AG04449 (cell line): Measurements from ENCODE around the gene SPRR5.

Experiments used
- CTCF ChIA-PET: fragments of 350-600 bp; formaldehyde crosslinking; extraction: SDS; loops from one replicate; lab custom pipeline; 2021; ENCODE audit warnings: antibody characterized with exemption; lab: Yijun Ruan, JAX
- POLR2A ChIA-PET: fragments of 400-600, 350-600 bp; formaldehyde crosslinking; extraction: SDS; loops from one replicate; lab custom pipeline; 2020; ENCODE audit warnings: antibody characterized with exemption, inconsistent platforms; lab: Yijun Ruan, JAX
- DNase-seq: peaks from one replicate; pipeline ENCODE4 v3.0.0-alpha.2; 2010; ENCODE audit warnings: low read depth, low spot score
- H3K4me3 ChIP-seq: 2 replicates; pipeline ENCODE4 v1.5.1; 2011; ENCODE audit warnings: low read depth, mild to moderate bottlenecking, control low read depth, low read length
- TF ChIP-seq, protein P1 (sequence below): IDR thresholded peaks from one replicate; pipeline ENCODE4 v1.5.1; 2011; ENCODE audit warnings: mild to moderate bottlenecking, moderate library complexity, low read length, control low read depth, inconsistent platforms; ENCODE audit not compliant: insufficient read depth; ENCODE audit errors: missing control alignments

SPRR5 gene

DNA sequence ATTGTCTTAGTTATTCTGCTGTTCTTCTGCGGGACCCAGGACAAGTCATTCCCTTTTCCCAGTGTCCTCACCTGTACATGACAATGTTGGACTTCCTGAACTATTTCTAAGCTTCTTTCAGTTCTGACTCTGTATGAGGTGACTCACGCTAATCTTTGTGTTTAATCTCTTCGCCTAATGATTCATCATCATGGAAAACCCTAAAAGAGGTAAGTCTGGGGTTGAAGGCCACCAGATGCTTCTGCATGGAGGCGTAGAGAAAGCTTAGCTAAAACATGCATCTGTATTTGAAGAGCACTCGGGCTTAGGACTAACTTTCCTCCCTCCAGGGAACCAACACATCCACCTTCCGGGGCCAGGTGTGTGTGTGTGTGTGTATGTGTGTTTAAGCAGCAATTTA, 7.4 kb downstream of the SPRR5 start:
- ChIA-PET CTCF (no interaction called here), POLR2A (no interaction called here)
- TF ChIP-seq, protein P1, sequence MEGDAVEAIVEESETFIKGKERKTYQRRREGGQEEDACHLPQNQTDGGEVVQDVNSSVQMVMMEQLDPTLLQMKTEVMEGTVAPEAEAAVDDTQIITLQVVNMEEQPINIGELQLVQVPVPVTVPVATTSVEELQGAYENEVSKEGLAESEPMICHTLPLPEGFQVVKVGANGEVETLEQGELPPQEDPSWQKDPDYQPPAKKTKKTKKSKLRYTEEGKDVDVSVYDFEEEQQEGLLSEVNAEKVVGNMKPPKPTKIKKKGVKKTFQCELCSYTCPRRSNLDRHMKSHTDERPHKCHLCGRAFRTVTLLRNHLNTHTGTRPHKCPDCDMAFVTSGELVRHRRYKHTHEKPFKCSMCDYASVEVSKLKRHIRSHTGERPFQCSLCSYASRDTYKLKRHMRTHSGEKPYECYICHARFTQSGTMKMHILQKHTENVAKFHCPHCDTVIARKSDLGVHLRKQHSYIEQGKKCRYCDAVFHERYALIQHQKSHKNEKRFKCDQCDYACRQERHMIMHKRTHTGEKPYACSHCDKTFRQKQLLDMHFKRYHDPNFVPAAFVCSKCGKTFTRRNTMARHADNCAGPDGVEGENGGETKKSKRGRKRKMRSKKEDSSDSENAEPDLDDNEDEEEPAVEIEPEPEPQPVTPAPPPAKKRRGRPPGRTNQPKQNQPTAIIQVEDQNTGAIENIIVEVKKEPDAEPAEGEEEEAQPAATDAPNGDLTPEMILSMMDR: no peak
- DNase-seq: no peak
- H3K4me3 ChIP-seq: no peak overlapping the region

DNA sequence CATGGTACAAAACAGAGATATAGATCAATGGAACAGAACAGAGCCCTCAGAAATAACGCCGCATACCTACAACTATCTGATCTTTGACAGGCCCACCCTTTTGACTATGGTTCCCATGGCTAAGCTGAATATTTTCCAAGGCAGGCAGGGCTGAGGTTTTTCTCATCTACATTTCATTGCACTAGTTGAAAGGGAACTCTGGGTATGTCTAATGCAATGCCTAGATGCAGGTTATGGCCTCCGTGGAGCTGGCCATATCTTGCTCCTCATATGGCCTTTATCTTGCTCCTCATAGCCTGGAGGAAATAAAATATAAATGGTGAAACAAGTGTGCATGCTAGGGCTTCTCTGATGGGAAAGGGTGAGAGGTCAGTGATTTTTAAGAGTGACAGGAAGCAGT, 10.6 kb downstream of the SPRR5 start:
- ChIA-PET POLR2A (no interaction called here), CTCF (no interaction called here)
- no peak for DNase-seq
- no peak overlapping the region for H3K4me3 ChIP-seq
- TF ChIP-seq, protein P1: no peak

DNA sequence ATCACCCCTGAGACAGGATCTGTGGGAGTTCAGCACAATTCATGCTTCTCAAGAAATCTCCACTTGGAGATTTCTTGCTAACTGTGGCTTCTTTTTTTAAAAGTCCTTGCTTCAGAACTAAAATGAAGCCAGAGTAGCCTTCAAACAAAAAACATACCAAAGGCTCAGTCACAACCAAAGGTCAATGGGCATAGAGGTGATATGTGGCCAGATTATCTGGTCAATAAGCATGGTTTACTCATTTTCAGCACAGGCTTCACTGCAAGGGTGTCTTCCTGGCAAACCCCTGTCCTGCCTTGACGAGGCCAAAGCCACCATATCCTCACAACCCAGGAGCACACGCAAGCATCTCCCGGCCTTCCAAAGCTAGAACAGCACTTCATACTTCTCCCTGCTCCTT, 12.3 kb downstream of the SPRR5 start:
- ChIA-PET CTCF (no interaction called here), POLR2A (no interaction called here)
- no peak for DNase-seq
- no peak overlapping the region for H3K4me3 ChIP-seq
- TF ChIP-seq, protein P1: no peak

DNA sequence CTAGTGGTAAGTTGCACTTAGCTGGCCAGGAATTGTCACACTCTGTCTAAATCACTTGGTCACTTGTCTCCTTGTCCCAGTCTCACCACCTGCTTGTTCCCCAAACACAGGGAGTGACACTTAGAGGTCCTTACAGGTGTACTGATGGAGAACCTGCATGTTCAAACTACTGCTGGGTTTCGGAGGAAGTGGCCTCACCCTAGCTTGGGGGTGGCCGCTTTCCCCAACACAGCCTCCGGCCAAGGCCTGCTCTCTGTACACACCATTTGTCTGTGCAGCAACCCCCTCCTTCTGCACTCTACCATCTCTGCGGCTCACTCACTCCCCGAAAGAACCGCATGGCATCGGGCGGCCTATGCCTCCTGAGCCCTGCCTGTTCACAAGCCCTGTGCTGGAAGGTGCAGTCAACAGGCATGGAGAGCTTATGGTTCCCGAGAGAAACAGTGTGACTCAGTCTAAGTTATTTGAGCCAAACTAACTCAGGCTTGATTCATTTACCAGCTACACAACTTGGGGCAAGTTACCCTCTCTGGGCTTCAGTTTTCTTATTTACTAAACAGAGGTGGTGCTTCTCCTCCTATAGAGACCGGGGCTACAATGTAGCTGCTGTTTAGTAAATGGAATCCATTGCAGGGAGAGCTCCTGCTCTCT, 12.9 kb downstream of the SPRR5 start:
- CTCF ChIA-PET: no interaction called here
- POLR2A ChIA-PET: no interaction called here
- no peak for DNase-seq
- TF ChIP-seq, protein P1: no peak
- no peak overlapping the region for H3K4me3 ChIP-seq

DNA sequence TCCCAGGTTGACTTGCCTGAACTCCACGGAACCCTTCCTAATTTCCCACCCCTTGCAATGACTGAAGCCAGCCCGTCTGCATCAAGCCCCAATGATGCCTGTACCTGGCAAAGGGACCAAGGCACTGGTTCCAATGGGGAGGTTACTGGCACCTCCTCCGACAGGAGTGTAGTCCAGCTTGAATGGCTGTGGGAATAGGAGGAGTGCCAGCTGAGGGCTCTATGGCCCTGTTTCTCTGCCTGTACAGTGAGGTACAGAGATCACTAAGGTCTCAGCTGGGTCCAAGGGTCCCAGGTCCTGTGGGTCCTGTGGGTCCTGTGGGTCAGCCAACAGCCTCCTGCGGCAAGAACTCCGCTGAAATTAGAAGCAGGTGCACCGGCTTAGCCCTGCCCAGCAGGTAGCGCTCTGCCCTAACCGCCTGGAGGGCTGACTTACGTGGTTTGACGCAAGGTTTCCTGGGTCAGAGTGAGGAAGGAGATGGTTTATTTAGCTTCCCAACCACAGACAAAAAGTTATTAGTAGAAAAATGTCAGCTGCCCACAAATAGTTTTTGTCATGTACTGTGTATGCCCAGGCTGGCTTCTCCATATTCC, 13.5 kb downstream of the SPRR5 start:
- no peak overlapping the region for H3K4me3 ChIP-seq
- ChIA-PET POLR2A (no interaction called here), CTCF (no interaction called here)
- DNase-seq: no peak
- TF ChIP-seq, protein P1: no peak

DNA sequence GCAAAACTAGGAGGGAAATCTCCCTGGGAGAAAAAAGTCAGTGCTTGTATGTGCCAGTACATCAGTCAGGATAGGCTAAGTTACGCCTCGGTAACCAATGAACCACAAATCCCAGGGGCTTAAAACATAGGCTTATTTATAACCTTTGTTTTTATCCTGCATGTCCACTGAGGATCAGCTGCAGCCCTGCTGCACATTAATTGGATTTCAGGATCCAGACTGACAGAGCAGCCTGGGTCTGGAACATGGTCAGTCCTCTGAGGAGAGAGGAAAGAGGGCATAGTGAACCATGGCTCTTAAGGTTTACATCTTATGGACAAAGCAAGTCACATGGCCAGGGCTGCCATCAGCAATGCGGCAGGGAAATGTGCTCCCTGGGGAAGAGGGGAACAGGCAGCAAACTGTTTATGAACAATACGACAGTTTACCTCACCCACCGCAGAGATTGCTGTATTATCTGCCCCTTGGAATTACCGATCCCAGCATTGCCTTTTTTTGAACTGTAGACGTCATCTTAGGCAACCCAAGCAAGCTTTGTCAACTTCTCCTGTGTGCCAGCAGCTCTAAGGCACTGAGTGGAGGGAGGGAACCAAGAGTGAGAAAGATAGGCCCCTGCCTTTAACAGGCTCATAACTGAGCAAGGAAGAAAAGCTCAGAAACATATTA, 14.4 kb downstream of the SPRR5 start:
- TF ChIP-seq, protein P1: no peak
- DNase-seq: no peak
- no peak overlapping the region for H3K4me3 ChIP-seq
- ChIA-PET POLR2A (no interaction called here), CTCF (interaction anchor here (1.0 kb wide), 1 partner anchor 90 kb away, joined by 3 read pairs; no protein-coding TSS in a partner anchor)
